Fibroblast of lung (primary cell): ENCODE data around the gene SLF2. TPM values are rescaled to one million over a fixed set of nuclear protein-coding genes. Genes with fewer than 3 reads are reported as not detected.

Experiments
- DNase-seq, 2 donors: peaks; one replicate each; pipeline versions ENCODE4 v3.0.0 to v3.0.0-alpha.2; 2010; ENCODE audit warnings: low read depth in 2 of 2
- H2AFZ ChIP-seq: 2 replicates; pipeline ENCODE4 v1.5.1; 2012; ENCODE audit warnings: low read length, control low read depth, inconsistent platforms
- H3K27ac ChIP-seq: 2 replicates; pipeline ENCODE4 v1.5.1; 2011; ENCODE audit warnings: low read length, control low read depth; ENCODE audit not compliant: insufficient read depth
- H3K27me3 ChIP-seq: 2 replicates; pipeline ENCODE4 v1.5.1; 2011; ENCODE audit warnings: mild to moderate bottlenecking, low read length; ENCODE audit not compliant: control insufficient read depth, insufficient read depth
- H3K36me3 ChIP-seq: 2 replicates; pipeline ENCODE4 v1.5.1; 2011; ENCODE audit warnings: low read length; ENCODE audit not compliant: control insufficient read depth, insufficient read depth
- H3K4me1 ChIP-seq: 2 replicates; pipeline ENCODE4 v1.5.1; 2011; ENCODE audit warnings: low read length; ENCODE audit not compliant: control insufficient read depth, insufficient read depth; ENCODE audit errors: extremely low read depth
- H3K4me2 ChIP-seq: 2 replicates; pipeline ENCODE4 v1.5.1; 2011; ENCODE audit warnings: low read length, control low read depth; ENCODE audit not compliant: insufficient read depth; ENCODE audit errors: extremely low read depth
- H3K4me3 ChIP-seq, 4 experiments: fragments of 200-600 bp in 1 of 4; sonication (generic) in 1 of 4; replicated peaks in 1 of 4; 2 replicates each; pipeline ENCODE4 v1.5.1; 2011 to 2016; ENCODE audit warnings: low read length in 4 of 4, low read depth in 3 of 4, mild to moderate bottlenecking in 3 of 4, control low read depth in 2 of 4, inconsistent platforms in 1 of 4, mixed read lengths in 1 of 4; ENCODE audit not compliant: insufficient read depth in 1 of 4; ENCODE audit errors: control extremely low read depth in 1 of 4
- H3K79me2 ChIP-seq: 2 replicates; pipeline ENCODE4 v1.5.1; 2012; ENCODE audit warnings: mild to moderate bottlenecking, low read length, inconsistent platforms; ENCODE audit not compliant: control insufficient read depth, insufficient read depth
- H3K9ac ChIP-seq: 2 replicates; pipeline ENCODE4 v1.5.1; 2011; ENCODE audit warnings: mild to moderate bottlenecking, low read length, control low read depth; ENCODE audit not compliant: insufficient read depth
- H3K9me3 ChIP-seq: 2 replicates; pipeline ENCODE4 v1.5.1; 2012; ENCODE audit warnings: low read depth, low read length; ENCODE audit not compliant: control insufficient read depth, insufficient read depth
- H4K20me1 ChIP-seq: 2 replicates; pipeline ENCODE4 v1.5.1; 2011; ENCODE audit warnings: low read length; ENCODE audit not compliant: control insufficient read depth, insufficient read depth; ENCODE audit errors: extremely low read depth
- CTCF ChIP-seq, 2 donors: IDR thresholded peaks in 1 of 2; conservative IDR thresholded peaks in 1 of 2; 1 replicate in 1 of 2; 2 replicates in 1 of 2; pipeline ENCODE4 v1.5.1; 2011 to 2012; ENCODE audit warnings: low read length in 2 of 2, control low read depth in 1 of 2, inconsistent platforms in 1 of 2, low read depth in 1 of 2, mild to moderate bottlenecking in 1 of 2
- EZH2 ChIP-seq: IDR thresholded peaks from 2 replicates; pipeline ENCODE4 v1.5.1; 2012; ENCODE audit warnings: low read length, control low read depth, mild to moderate bottlenecking; ENCODE audit errors: missing control alignments
- polyA plus RNA-seq, 2 donors: library from polyadenylated mRNA; depleted of rRNA in 1 of 2; stranded (reverse) in 1 of 2; unstranded in 1 of 2; fragments of >200 nt; gene quantifications; 2 replicates each; pipeline ENCODE4 v1.2.1, GENCODE V29; 2011 to 2012; ENCODE audit warnings: missing spikeins in 1 of 2
- total RNA-seq: library from RNA; depleted of rRNA; stranded (reverse); fragments of >200 nt; gene quantifications from 2 replicates; pipeline ENCODE4 v1.2.1, GENCODE V29; 2014

Gene SLF2
- total and polyA plus RNA-seq, 2 donors (not counting 1 experiment from before 2014, with no cell fraction given), result 16.6 to 32.5 TPM

- no peak for DNase-seq
- no peak for TF ChIP-seq CTCF (conservative IDR thresholded peaks at IDR 0.05 in 1 of 2, IDR thresholded peaks at IDR 0.05 in 1 of 2; ENCODE audit: low read depth in 1 of 2, low read length in 2 of 2)
- no peak for TF ChIP-seq EZH2
- Histone ChIP-seq H3K27me3 (no peaks in the 10 kb centered on the region), H3K36me3 (peaks cover 10% of the 10 kb centered on the region), H3K4me1 (peaks cover 8% of the 10 kb centered on the region), H3K4me3 (no peak overlapping the region), H3K4me2 (no peak overlapping the region), H4K20me1 (no peaks in the 10 kb centered on the region), H2AFZ (no peak overlapping the region), H3K79me2 (peaks cover 30% of the 10 kb centered on the region), H3K27ac (no peak overlapping the region), H3K9ac (no peak overlapping the region), H3K9me3 (no peaks in the 10 kb centered on the region)
Observed at GRCh38 chr10:100984672-100985177, 72.0 kb downstream of the SLF2 start.

- H3K36me3 ChIP-seq, result peaks cover 10% of the 10 kb centered on the region
- H4K20me1 ChIP-seq, result no peaks in the 10 kb centered on the region
- no peak overlapping the region for H3K4me3 ChIP-seq
- no peak for DNase-seq
- H3K4me1 ChIP-seq, result peaks cover 8% of the 10 kb centered on the region
- H3K9me3 ChIP-seq, result no peaks in the 10 kb centered on the region
- H3K79me2 ChIP-seq, result peaks cover 31% of the 10 kb centered on the region
- H3K4me2 ChIP-seq, result no peak overlapping the region
- TF ChIP-seq EZH2, result no peak
- TF ChIP-seq CTCF (conservative IDR thresholded peaks at IDR 0.05 in 1 of 2, IDR thresholded peaks at IDR 0.05 in 1 of 2; ENCODE audit: low read depth in 1 of 2, low read length in 2 of 2), result no peak
- H3K27ac ChIP-seq, result no peak overlapping the region
- no peak overlapping the region for H3K9ac ChIP-seq
- H3K27me3 ChIP-seq, result no peaks in the 10 kb centered on the region
- no peak overlapping the region for H2AFZ ChIP-seq
Observed at GRCh38 chr10:100985336-100985735, 72.6 kb downstream of the SLF2 start.

- DNase-seq, result no peak
- Histone ChIP-seq H3K4me2 (peak overlapping the region; percentile 57), H3K27me3 (no peaks in the 10 kb centered on the region), H3K4me1 (peaks cover 8% of the 10 kb centered on the region), H3K9ac (peak overlapping the region; percentile 81), H3K4me3 (peak overlapping the region; percentile 79 to 99 (median 98)), H4K20me1 (no peaks in the 10 kb centered on the region), H3K27ac (peak overlapping the region; percentile 79), H3K36me3 (peaks cover 14% of the 10 kb centered on the region), H2AFZ (peak overlapping the region; percentile 100), H3K9me3 (no peaks in the 10 kb centered on the region), H3K79me2 (peaks cover 33% of the 10 kb centered on the region)
- TF ChIP-seq EZH2, result no peak
- TF ChIP-seq CTCF (conservative IDR thresholded peaks at IDR 0.05 in 1 of 2, IDR thresholded peaks at IDR 0.05 in 1 of 2; ENCODE audit: low read depth in 1 of 2, low read length in 2 of 2), result no peak
Observed at GRCh38 chr10:100986623-100986951, 73.8 kb downstream of the SLF2 start.
